DMS114 treated with DMSO at 0.1 percent for 48 hours (cell line): ENCODE results near the gene EIF4G3.
"Not testable (repeated sequence)": the region's sequence is repeated elsewhere in the genome, so short reads cannot be mapped to it uniquely, and the experiment has no call there.

Source experiments
- DNase-seq: peaks from one replicate; lab custom pipeline; 2025; ENCODE audit not compliant: unreplicated experiment; lab: John Stamatoyannopoulos, UW

The EIF4G3 gene

GRCh38 chr1:21077085-21077484 is 99.6 kb downstream of the EIF4G3 start:
- no peak for DNase-seq

GRCh38 chr1:21072721-21073120 is 104.0 kb downstream of the EIF4G3 start:
- DNase-seq = no peak

GRCh38 chr1:21069549-21069948 is 107.1 kb downstream of the EIF4G3 start:
- no peak for DNase-seq

GRCh38 chr1:21068937-21069336 is 107.8 kb downstream of the EIF4G3 start:
- no peak for DNase-seq

- no peak for DNase-seq
These were observed 109.0 kb downstream of the EIF4G3 start for GRCh38 chr1:21067551-21068227.

GRCh38 chr1:21066356-21067012 is 110.2 kb downstream of the EIF4G3 start:
- no peak for DNase-seq

- DNase-seq = no peak
These were observed 110.8 kb downstream of the EIF4G3 start for GRCh38 chr1:21065851-21066250.

GRCh38 chr1:21064057-21064456 is 112.6 kb downstream of the EIF4G3 start:
- no peak for DNase-seq

- DNase-seq = no peak
These were observed 116.2 kb downstream of the EIF4G3 start for GRCh38 chr1:21060523-21060922.

GRCh38 chr1:21059021-21059420 is 117.7 kb downstream of the EIF4G3 start:
- DNase-seq = no peak

GRCh38 chr1:21058035-21058793 is 118.5 kb downstream of the EIF4G3 start:
- no peak for DNase-seq

GRCh38 chr1:21053189-21053928 is 123.3 kb downstream of the EIF4G3 start:
- DNase-seq = not testable (repeated sequence)

- no peak for DNase-seq
These were observed 124.7 kb downstream of the EIF4G3 start for GRCh38 chr1:21052034-21052433.

- DNase-seq = no peak
These were observed 125.4 kb downstream of the EIF4G3 start for GRCh38 chr1:21051177-21051825.

- DNase-seq = no peak
These were observed 126.7 kb downstream of the EIF4G3 start for GRCh38 chr1:21050031-21050430.

GRCh38 chr1:21048462-21048861 is 128.2 kb downstream of the EIF4G3 start:
- DNase-seq = no peak

- DNase-seq = no peak
These were observed 130.6 kb downstream of the EIF4G3 start for GRCh38 chr1:21046132-21046531.

- no peak for DNase-seq
These were observed 131.3 kb downstream of the EIF4G3 start for GRCh38 chr1:21045351-21045750.

GRCh38 chr1:21042929-21043605 is 133.6 kb downstream of the EIF4G3 start:
- DNase-seq = no peak

GRCh38 chr1:21041541-21041940 is 135.2 kb downstream of the EIF4G3 start:
- no peak for DNase-seq
